PFSK-1 (cell line): ENCODE data around the gene YPEL4.

ENCODE experiments used
- FOXP2 ChIP-seq: optimal IDR thresholded peaks from 2 replicates; pipeline ENCODE3; 2011; ENCODE audit warnings: borderline replicate concordance, control low read depth, inconsistent platforms; ENCODE audit not compliant: insufficient read depth; ENCODE audit errors: extremely low read length, extremely low read depth
- POLR2AphosphoS5 ChIP-seq: IDR thresholded peaks from 2 replicates; pipeline ENCODE4 v1.6.1; 2012; ENCODE audit warnings: low read depth, mild to moderate bottlenecking, control low read depth, low read length, moderate library complexity
- REST ChIP-seq, 2 experiments: IDR thresholded peaks; 2 replicates each; pipeline versions ENCODE4 v1.6.1 to v1.8.0; 2011 to 2012; ENCODE audit warnings: low read depth in 2 of 2, low read length in 2 of 2, control low read depth in 1 of 2, inconsistent platforms in 1 of 2, mild to moderate bottlenecking in 1 of 2, moderate library complexity in 1 of 2; ENCODE audit not compliant: insufficient read depth in 1 of 2
- SIN3A ChIP-seq: IDR thresholded peaks from 2 replicates; pipeline ENCODE4 v1.6.1; 2012; ENCODE audit warnings: mild to moderate bottlenecking, low read length, moderate library complexity, borderline replicate concordance; ENCODE audit not compliant: insufficient read depth
- TAF1 ChIP-seq: IDR thresholded peaks from 2 replicates; pipeline ENCODE4 v1.6.1; 2012; ENCODE audit warnings: low read length, control low read depth, borderline replicate concordance; ENCODE audit not compliant: insufficient read depth

The YPEL4 gene

GRCh38 chr11:57626895-57627294 lies 22.8 kb downstream of the YPEL4 start:
- TF ChIP-seq REST (IDR thresholded peaks at IDR 0.05; ENCODE audit: insufficient read depth in 1 of 2, low read depth in 2 of 2, low read length in 2 of 2) (no peak), FOXP2 (no peak), TAF1 (no peak), POLR2AphosphoS5 (no peak), SIN3A (no peak)

DNA sequence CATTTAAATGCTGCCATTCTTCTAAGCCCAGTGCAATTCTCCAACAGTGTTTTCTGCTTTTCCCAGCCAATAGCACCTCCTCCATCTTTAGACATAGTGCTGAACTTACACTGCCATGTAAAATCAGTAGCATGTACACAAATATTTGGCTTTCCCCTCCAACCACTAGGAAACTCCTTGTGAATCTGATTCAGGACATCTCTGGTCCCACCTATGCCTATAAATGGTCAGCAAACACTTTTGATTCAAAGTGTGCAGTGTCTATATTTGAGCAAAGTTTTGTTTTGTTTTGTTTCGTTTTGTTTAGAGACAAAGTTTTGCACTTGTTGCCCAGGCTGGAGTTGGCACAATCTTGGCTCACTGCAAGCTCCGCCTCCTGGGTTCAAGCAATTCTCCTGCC lies 24.8 kb downstream of the YPEL4 start:
- no peak for TF ChIP-seq FOXP2
- no peak for TF ChIP-seq SIN3A
- no peak for TF ChIP-seq TAF1
- TF ChIP-seq POLR2AphosphoS5: no peak
- TF ChIP-seq REST (IDR thresholded peaks at IDR 0.05; ENCODE audit: insufficient read depth in 1 of 2, low read depth in 2 of 2, low read length in 2 of 2): no peak

GRCh38 chr11:57622263-57622662 lies 27.4 kb downstream of the YPEL4 start:
- TF ChIP-seq SIN3A (no peak), POLR2AphosphoS5 (no peak), REST (IDR thresholded peaks at IDR 0.05; ENCODE audit: insufficient read depth in 1 of 2, low read depth in 2 of 2, low read length in 2 of 2) (no peak), FOXP2 (no peak), TAF1 (no peak)

GRCh38 chr11:57620467-57620866 lies 29.2 kb downstream of the YPEL4 start:
- no peak for TF ChIP-seq TAF1
- TF ChIP-seq POLR2AphosphoS5: no peak
- TF ChIP-seq FOXP2: no peak
- no peak for TF ChIP-seq SIN3A
- no peak for TF ChIP-seq REST (IDR thresholded peaks at IDR 0.05; ENCODE audit: insufficient read depth in 1 of 2, low read depth in 2 of 2, low read length in 2 of 2)

DNA sequence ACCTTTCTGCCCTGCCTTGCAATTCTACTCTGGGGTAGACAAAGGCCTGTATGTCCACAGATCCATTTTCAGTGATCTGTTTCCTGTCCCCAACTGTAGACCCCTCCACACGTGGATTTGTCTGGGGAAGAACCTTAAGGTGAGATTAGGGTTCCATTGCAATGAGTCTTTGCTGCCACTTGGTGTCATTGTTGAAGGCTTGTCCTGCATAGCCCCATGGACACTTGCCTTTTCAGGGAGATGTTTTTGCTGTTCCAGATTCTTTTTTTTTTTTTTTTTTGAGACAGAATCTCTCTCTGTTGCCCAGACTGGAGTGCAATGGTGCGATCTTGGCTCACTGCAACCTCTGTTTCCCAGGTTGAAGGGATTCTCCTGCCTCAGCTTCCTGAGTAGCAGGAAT lies 30.4 kb downstream of the YPEL4 start:
- no peak for TF ChIP-seq TAF1
- no peak for TF ChIP-seq FOXP2
- TF ChIP-seq REST (IDR thresholded peaks at IDR 0.05; ENCODE audit: insufficient read depth in 1 of 2, low read depth in 2 of 2, low read length in 2 of 2): no peak
- no peak for TF ChIP-seq SIN3A
- TF ChIP-seq POLR2AphosphoS5: no peak
